Ascending aorta (tissue), 2 donors: ENCODE measurements around the gene ARHGEF28. TPM values are rescaled to one million over a fixed set of nuclear protein-coding genes. Genes with fewer than 3 reads are reported as not detected.

Experiments used
- DNase-seq, 2 donors: peaks; one replicate each; pipeline ENCODE4 v3.0.0-alpha.2; 2019; ENCODE audit warnings: low spot score in 2 of 2
- H3K27ac ChIP-seq, 2 donors: fragments of 200-600 bp; sonication (generic); one replicate each; pipeline ENCODE4 v1.5.1; 2016 to 2017; ENCODE audit warnings: mild to moderate bottlenecking in 1 of 2
- H3K27me3 ChIP-seq: fragments of 200-600 bp; sonication (generic); one replicate; pipeline ENCODE4 v1.5.1; 2017
- H3K36me3 ChIP-seq, 2 donors: fragments of 200-600 bp; sonication (generic); one replicate each; pipeline ENCODE4 v1.5.1; 2016
- H3K4me1 ChIP-seq, 2 donors: fragments of 200-600 bp; sonication (generic); one replicate each; pipeline ENCODE4 v1.5.1; 2016 to 2017; ENCODE audit warnings: mild to moderate bottlenecking in 1 of 2
- H3K4me3 ChIP-seq, 2 donors: fragments of 200-600 bp; sonication (generic); one replicate each; pipeline ENCODE4 v1.5.1; 2016 to 2017; ENCODE audit warnings: mild to moderate bottlenecking in 1 of 2
- H3K9me3 ChIP-seq, 2 donors: fragments of 200-600 bp; sonication (generic); one replicate each; pipeline ENCODE4 v1.5.1; 2016
- CTCF ChIP-seq, 3 experiments: fragments of 200-600 bp in 2 of 3; fragments of 450-650 bp in 1 of 3; sonication (generic) in 2 of 3; IDR thresholded peaks; one replicate each; pipeline ENCODE4 v1.5.1; 2016 to 2019; ENCODE audit warnings: antibody characterized with exemption in 3 of 3, mild to moderate bottlenecking in 1 of 3, moderate library complexity in 1 of 3
- intact Hi-C: fragments of 100-400 bp; cut with DNase I; formaldehyde crosslinking; loops from one replicate; pipeline ENCODE4 v1.15.1; 2023
- total RNA-seq: library from RNA; depleted of rRNA; stranded (reverse); fragments of >200 nt; gene quantifications from one replicate; pipeline ENCODE4 v1.1.0, GENCODE V29; 2016

Gene ARHGEF28
- total RNA-seq, 1 donor from 2014 or later = 15.1 TPM

GRCh38 chr5:73901043-73901442 is 275.0 kb downstream of the ARHGEF28 start:
- no peak overlapping the region for H3K4me3 ChIP-seq
- TF ChIP-seq CTCF (IDR thresholded peaks at IDR 0.05) = no peak
- no peaks in the 10 kb centered on the region for H3K4me1 ChIP-seq
- H3K9me3 ChIP-seq = no peaks in the 10 kb centered on the region
- peaks cover 0 to 29% of the 10 kb centered on the region in 2 donors for H3K36me3 ChIP-seq
- no peak overlapping the region for H3K27ac ChIP-seq
- intact Hi-C loops = loop anchor here (10.0 kb wide), 1 partner anchor 304 kb away; no protein-coding TSS in a partner anchor
- DNase-seq = no peak
- no peaks in the 10 kb centered on the region for H3K27me3 ChIP-seq

- DNase-seq = no peak
- TF ChIP-seq CTCF (IDR thresholded peaks at IDR 0.05) = no peak
- Histone ChIP-seq H3K27ac (no peak overlapping the region), H3K36me3 (peaks cover 0 to 29% of the 10 kb centered on the region in 2 donors), H3K4me3 (no peak overlapping the region), H3K9me3 (no peaks in the 10 kb centered on the region), H3K4me1 (no peaks in the 10 kb centered on the region), H3K27me3 (no peaks in the 10 kb centered on the region)
- intact Hi-C loops = loop anchor here (10.0 kb wide), 1 partner anchor 303 kb away; no protein-coding TSS in a partner anchor
Observed at GRCh38 chr5:73901455-73901854, 275.5 kb downstream of the ARHGEF28 start.

GRCh38 chr5:73902327-73903051 is 276.5 kb downstream of the ARHGEF28 start:
- peaks cover 0 to 33% of the 10 kb centered on the region in 2 donors for H3K36me3 ChIP-seq
- peak; percentile 81 to 86 (median 82) for TF ChIP-seq CTCF (IDR thresholded peaks at IDR 0.05)
- no peak for DNase-seq
- H3K4me1 ChIP-seq = no peaks in the 10 kb centered on the region
- H3K27ac ChIP-seq = no peak overlapping the region
- H3K4me3 ChIP-seq = no peak overlapping the region
- H3K9me3 ChIP-seq = no peaks in the 10 kb centered on the region
- intact Hi-C loops = loop anchor here (1.0 to 10.0 kb wide), 2 partner anchors 302 to 747 kb away; no protein-coding TSS in a partner anchor
- H3K27me3 ChIP-seq = no peaks in the 10 kb centered on the region

GRCh38 chr5:73903169-73903568 is 277.2 kb downstream of the ARHGEF28 start:
- DNase-seq = no peak
- H3K9me3 ChIP-seq = no peaks in the 10 kb centered on the region
- TF ChIP-seq CTCF (IDR thresholded peaks at IDR 0.05) = no peak
- H3K27me3 ChIP-seq = no peaks in the 10 kb centered on the region
- H3K36me3 ChIP-seq = peaks cover 0 to 26% of the 10 kb centered on the region in 2 donors
- intact Hi-C loops = loop anchor here (10.0 kb wide), 1 partner anchor 302 kb away; no protein-coding TSS in a partner anchor
- no peak overlapping the region for H3K4me3 ChIP-seq
- H3K4me1 ChIP-seq = no peaks in the 10 kb centered on the region
- H3K27ac ChIP-seq = no peak overlapping the region

- Histone ChIP-seq H3K27ac (no peak overlapping the region), H3K4me1 (no peaks in the 10 kb centered on the region), H3K9me3 (no peaks in the 10 kb centered on the region), H3K4me3 (no peak overlapping the region), H3K27me3 (no peaks in the 10 kb centered on the region), H3K36me3 (peaks cover 7 to 26% of the 10 kb centered on the region in 2 donors)
- no peak for DNase-seq
- no peak for TF ChIP-seq CTCF (IDR thresholded peaks at IDR 0.05)
- intact Hi-C loops = loop anchor here (10.0 kb wide), 1 partner anchor 299 kb away; no protein-coding TSS in a partner anchor
Observed at GRCh38 chr5:73906277-73906676, 280.3 kb downstream of the ARHGEF28 start.
